ENCODE measurements around the gene TTC3.

DNA sequence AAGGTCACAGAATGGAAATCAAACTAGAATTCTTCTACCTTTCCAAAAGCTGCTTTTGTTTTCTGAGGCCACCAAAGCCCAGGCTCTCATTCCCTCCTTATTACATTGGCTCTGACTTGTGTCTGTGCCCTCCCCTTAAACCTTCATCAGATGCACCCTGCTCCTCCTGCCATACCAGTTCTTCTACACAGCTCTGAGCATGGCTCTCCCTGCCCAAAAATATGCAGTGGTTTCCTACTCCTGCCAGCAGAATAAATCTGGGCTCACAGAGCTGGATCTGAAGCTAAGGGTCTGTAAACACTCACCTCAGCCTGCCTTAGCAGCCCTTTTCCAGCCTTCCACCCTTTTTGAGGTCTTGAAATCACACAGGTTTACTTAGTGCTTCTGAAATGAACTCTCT lies 55.0 kb downstream of the TTC3 start:
- TF ChIP-seq, protein P1, sequence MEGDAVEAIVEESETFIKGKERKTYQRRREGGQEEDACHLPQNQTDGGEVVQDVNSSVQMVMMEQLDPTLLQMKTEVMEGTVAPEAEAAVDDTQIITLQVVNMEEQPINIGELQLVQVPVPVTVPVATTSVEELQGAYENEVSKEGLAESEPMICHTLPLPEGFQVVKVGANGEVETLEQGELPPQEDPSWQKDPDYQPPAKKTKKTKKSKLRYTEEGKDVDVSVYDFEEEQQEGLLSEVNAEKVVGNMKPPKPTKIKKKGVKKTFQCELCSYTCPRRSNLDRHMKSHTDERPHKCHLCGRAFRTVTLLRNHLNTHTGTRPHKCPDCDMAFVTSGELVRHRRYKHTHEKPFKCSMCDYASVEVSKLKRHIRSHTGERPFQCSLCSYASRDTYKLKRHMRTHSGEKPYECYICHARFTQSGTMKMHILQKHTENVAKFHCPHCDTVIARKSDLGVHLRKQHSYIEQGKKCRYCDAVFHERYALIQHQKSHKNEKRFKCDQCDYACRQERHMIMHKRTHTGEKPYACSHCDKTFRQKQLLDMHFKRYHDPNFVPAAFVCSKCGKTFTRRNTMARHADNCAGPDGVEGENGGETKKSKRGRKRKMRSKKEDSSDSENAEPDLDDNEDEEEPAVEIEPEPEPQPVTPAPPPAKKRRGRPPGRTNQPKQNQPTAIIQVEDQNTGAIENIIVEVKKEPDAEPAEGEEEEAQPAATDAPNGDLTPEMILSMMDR (IDR thresholded peaks at IDR 0.05; ENCODE audit: borderline replicate concordance, extremely low read depth, low read length, poor library complexity, severe bottlenecking): no peak
- TF ChIP-seq EZH2 (IDR thresholded peaks at IDR 0.05; ENCODE audit: borderline replicate concordance, low read depth, low read length, severe bottlenecking): no peak

Measured in DND-41 (cell line).